Suprapubic skin (tissue), 4 donors: ENCODE results near the gene TOP1. TPM values are rescaled to one million over a fixed set of nuclear protein-coding genes. Genes with fewer than 3 reads are reported as not detected.

Source experiments
- DNase-seq, 2 donors: peaks; one replicate each; pipeline ENCODE4 v3.0.0-alpha.2; 2019; ENCODE audit warnings: low spot score in 2 of 2
- H3K27ac ChIP-seq: fragments of 200-600 bp; sonication (generic); one replicate; pipeline ENCODE4 v1.5.1; 2019
- H3K27me3 ChIP-seq: fragments of 200-600 bp; sonication (generic); one replicate; pipeline ENCODE4 v1.5.1; 2019
- H3K36me3 ChIP-seq: fragments of 200-600 bp; sonication (generic); one replicate; pipeline ENCODE4 v1.5.1; 2019
- H3K4me1 ChIP-seq: fragments of 200-600 bp; sonication (generic); one replicate; pipeline ENCODE4 v1.5.1; 2019
- H3K4me3 ChIP-seq: fragments of 200-600 bp; sonication (generic); one replicate; pipeline ENCODE4 v1.5.1; 2019; ENCODE audit warnings: mild to moderate bottlenecking
- H3K9me3 ChIP-seq: fragments of 200-600 bp; sonication (generic); one replicate; pipeline ENCODE4 v1.5.1; 2019
- EP300 ChIP-seq: sonication (generic); formaldehyde crosslinking; IDR thresholded peaks from one replicate; pipeline ENCODE4 v1.6.1; 2017; ENCODE audit warnings: antibody characterized with exemption
- POLR2A ChIP-seq, 2 donors: fragments of 450-650 bp; IDR thresholded peaks; one replicate each; pipeline ENCODE4 v1.6.1; 2017; ENCODE audit warnings: antibody characterized with exemption in 2 of 2, mild to moderate bottlenecking in 2 of 2, moderate library complexity in 2 of 2
- POLR2AphosphoS5 ChIP-seq, 3 donors: sonication (generic); formaldehyde crosslinking; IDR thresholded peaks; one replicate each; pipeline ENCODE4 v1.6.1; 2017; ENCODE audit warnings: antibody characterized with exemption in 3 of 3
- WGBS: methylation state at CpG from one replicate; pipeline ENCODE4 v1.1.5; 2018; 5-methylcytosine and 5-hydroxymethylcytosine counted together
- total RNA-seq, 4 donors: library from RNA; depleted of rRNA; stranded (reverse); fragments of >200 nt; gene quantifications; one replicate each; pipeline ENCODE4 v1.1.0, GENCODE V29; 2016
- TF ChIP-seq, protein P1 (sequence below), 2 donors: fragments of 200-600 bp in 1 of 2; fragments of 450-650 bp in 1 of 2; sonication (generic) in 1 of 2; IDR thresholded peaks; one replicate each; pipeline ENCODE4 v1.5.1; 2016 to 2019; ENCODE audit warnings: antibody characterized with exemption in 2 of 2, mild to moderate bottlenecking in 1 of 2, moderate library complexity in 1 of 2

TOP1 gene
- total RNA-seq, 4 donors from 2014 or later = 25.8 to 32.6 (median 32.0) TPM

DNA sequence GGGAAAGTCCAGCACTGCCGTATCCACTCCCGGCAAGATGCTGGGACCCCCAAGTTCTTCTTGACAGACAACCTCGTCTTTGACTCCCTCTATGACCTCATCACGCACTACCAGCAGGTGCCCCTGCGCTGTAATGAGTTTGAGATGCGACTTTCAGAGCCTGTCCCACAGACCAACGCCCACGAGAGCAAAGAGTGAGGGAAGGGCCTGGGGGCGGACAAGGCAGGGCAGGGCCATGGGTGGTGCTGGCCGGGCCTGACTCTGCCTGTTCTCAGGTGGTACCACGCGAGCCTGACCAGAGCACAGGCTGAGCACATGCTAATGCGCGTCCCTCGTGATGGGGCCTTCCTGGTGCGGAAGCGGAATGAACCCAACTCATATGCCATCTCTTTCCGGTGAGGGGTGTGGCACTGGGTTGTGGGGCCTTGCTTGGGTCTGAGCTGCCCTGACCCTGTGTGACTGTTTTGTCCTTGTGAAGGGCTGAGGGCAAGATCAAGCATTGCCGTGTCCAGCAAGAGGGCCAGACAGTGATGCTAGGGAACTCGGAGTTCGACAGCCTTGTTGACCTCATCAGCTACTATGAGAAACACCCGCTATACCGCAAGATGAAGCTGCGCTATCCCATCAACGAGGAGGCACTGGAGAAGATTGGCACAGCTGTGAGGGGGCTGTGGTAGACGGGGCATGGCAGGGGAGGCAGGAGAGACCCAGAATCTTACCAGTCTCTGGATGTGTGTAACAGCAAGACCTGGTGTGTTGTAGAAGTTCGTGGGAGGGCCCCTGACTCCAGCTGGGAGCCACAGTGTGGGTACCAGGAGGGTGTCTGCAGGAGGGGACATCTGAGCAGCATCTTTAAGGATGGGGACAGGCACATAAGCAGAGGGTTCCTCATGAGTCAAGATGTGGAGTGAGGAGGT is 137.8 kb downstream of the TOP1 start:
- Histone ChIP-seq H3K4me3 (no peak overlapping the region), H3K9me3 (no peaks in the 10 kb centered on the region), H3K27me3 (no peaks in the 10 kb centered on the region), H3K36me3 (peaks cover 93% of the 10 kb centered on the region), H3K27ac (no peak overlapping the region), H3K4me1 (peaks cover 6% of the 10 kb centered on the region)
- DNase-seq = peak in 1 of 2 donors; percentile 59
- no peak for TF ChIP-seq EP300
- no peak for TF ChIP-seq POLR2A (IDR thresholded peaks at IDR 0.05)
- no peak for TF ChIP-seq POLR2AphosphoS5 (IDR thresholded peaks at IDR 0.05)
- TF ChIP-seq, protein P1, sequence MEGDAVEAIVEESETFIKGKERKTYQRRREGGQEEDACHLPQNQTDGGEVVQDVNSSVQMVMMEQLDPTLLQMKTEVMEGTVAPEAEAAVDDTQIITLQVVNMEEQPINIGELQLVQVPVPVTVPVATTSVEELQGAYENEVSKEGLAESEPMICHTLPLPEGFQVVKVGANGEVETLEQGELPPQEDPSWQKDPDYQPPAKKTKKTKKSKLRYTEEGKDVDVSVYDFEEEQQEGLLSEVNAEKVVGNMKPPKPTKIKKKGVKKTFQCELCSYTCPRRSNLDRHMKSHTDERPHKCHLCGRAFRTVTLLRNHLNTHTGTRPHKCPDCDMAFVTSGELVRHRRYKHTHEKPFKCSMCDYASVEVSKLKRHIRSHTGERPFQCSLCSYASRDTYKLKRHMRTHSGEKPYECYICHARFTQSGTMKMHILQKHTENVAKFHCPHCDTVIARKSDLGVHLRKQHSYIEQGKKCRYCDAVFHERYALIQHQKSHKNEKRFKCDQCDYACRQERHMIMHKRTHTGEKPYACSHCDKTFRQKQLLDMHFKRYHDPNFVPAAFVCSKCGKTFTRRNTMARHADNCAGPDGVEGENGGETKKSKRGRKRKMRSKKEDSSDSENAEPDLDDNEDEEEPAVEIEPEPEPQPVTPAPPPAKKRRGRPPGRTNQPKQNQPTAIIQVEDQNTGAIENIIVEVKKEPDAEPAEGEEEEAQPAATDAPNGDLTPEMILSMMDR (IDR thresholded peaks at IDR 0.05) = no peak
- WGBS = 83% methylated on average over 22 of the region's 27 CpGs

DNA sequence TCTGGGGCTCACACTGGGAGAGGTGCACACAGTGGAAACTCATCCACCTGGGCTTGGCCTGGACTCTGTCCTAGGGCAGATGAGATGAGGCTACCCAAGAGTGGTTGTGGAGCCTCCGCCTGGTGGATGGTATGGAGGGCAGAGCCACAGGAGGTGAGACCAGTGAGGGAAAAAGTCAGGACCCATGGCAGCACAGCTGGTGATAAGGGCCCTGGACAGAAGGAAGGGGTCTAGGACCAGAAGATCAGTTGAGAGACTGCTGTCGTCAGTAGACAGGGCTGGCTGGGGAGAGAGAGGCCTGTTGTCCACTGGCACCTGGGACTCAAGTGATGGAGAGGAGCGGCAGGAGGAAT is 138.5 kb downstream of the TOP1 start:
- Histone ChIP-seq H3K9me3 (no peaks in the 10 kb centered on the region), H3K4me1 (peaks cover 5% of the 10 kb centered on the region), H3K27ac (no peak overlapping the region), H3K4me3 (no peak overlapping the region), H3K27me3 (no peaks in the 10 kb centered on the region), H3K36me3 (peaks cover 93% of the 10 kb centered on the region)
- peak in 1 of 2 donors; percentile 25 for DNase-seq
- TF ChIP-seq POLR2AphosphoS5 (IDR thresholded peaks at IDR 0.05) = no peak
- TF ChIP-seq, protein P1 (IDR thresholded peaks at IDR 0.05) = no peak
- no peak for TF ChIP-seq EP300
- no peak for TF ChIP-seq POLR2A (IDR thresholded peaks at IDR 0.05)
- 83% methylated on average over 3 of the region's 3 CpGs for WGBS

DNA sequence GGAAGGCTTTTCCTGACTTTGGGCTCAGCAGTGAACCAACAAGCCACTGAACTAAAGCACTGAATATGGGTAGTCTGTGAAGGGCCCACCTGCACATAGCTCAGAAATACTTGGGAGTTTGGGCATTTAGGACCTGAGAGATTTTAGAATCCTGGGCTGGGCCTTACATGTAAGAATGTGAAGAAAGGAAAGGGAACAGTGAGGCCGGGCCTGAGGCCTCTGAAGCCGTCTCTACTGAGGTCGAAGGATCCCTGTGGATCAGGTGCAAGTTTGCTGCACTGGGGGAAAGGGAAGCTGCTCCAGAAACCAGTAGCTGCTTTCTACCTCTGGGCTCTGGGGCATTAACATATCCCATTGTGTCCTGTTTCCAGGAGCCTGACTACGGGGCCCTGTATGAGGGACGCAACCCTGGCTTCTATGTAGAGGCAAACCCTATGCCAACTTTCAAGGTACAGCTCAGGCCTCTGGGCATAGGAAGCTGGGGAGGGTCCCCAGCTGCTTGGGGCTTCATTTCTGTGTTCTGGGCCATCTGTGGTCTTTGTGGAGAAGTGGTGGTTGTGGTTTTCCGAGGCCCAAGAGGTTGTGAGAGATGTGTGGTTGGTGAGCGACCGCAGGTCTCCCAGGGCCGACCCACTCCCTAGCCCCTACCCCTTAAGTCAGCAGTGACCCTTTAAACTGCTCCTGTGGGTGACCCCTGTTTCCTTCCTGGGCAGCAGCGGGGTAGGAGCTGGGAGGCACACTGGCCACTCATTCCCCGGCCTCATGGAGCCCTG is 139.0 kb downstream of the TOP1 start:
- H3K4me1 ChIP-seq = peaks cover 10% of the 10 kb centered on the region
- no peaks in the 10 kb centered on the region for H3K27me3 ChIP-seq
- 89% methylated on average over 10 of the region's 11 CpGs for WGBS
- DNase-seq = peak in 1 of 2 donors; percentile 43
- H3K27ac ChIP-seq = no peak overlapping the region
- TF ChIP-seq EP300 (no peak), POLR2A (IDR thresholded peaks at IDR 0.05) (no peak), POLR2AphosphoS5 (IDR thresholded peaks at IDR 0.05) (no peak)
- TF ChIP-seq, protein P1 (IDR thresholded peaks at IDR 0.05) = no peak
- peaks cover 93% of the 10 kb centered on the region for H3K36me3 ChIP-seq
- H3K9me3 ChIP-seq = no peaks in the 10 kb centered on the region
- no peak overlapping the region for H3K4me3 ChIP-seq

DNA sequence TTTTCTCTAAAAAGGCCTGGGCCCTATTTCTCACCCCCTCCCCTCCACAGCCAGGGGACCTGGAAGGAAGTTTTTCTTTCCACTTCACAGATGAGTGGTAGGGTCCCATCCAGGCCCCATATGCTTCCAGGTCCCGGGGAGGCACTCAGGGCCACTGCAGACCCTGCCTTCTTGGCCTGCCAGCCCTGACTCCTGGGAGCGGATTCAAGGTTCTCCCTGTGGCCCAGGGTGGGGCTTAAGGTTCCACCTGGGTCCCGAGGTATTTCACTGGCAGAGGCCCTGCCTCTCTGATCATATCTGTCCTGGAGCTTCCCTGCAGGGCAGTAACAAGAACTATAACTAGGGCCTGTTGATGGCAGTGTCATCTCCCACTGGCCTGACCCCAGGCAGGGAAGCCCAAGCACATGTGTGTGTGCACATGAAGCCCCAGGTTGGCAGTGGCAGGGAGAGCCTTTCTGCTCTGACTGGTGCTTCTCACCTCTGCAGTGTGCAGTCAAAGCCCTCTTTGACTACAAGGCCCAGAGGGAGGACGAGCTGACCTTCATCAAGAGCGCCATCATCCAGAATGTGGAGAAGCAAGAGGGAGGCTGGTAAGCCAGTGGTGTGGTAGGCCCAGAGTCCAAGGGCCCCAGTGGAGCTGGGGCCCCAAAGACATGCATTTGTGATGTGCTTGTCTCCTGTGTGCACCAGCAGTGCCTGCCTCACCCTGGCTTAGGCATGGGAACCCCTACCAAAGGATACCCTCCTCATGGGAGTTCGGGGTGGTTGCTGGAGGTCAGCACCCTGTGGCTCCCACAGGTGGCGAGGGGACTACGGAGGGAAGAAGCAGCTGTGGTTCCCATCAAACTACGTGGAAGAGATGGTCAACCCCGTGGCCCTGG is 139.9 kb downstream of the TOP1 start:
- H3K27ac ChIP-seq = no peak overlapping the region
- DNase-seq = peak; percentile 49 to 73

More for the DNA sequence above, 139.9 kb downstream of the TOP1 start:
- peaks cover 17% of the 10 kb centered on the region for H3K4me1 ChIP-seq
- no peak overlapping the region for H3K4me3 ChIP-seq
- TF ChIP-seq POLR2A (IDR thresholded peaks at IDR 0.05) (no peak), EP300 (no peak), POLR2AphosphoS5 (IDR thresholded peaks at IDR 0.05) (no peak)
- TF ChIP-seq, protein P1 (IDR thresholded peaks at IDR 0.05) = no peak
- H3K27me3 ChIP-seq = no peaks in the 10 kb centered on the region
- H3K9me3 ChIP-seq = no peaks in the 10 kb centered on the region
- WGBS = 95% methylated on average over 10 of the region's 10 CpGs
- H3K36me3 ChIP-seq = peaks cover 90% of the 10 kb centered on the region
